Uterus (tissue), 2 donors: Measurements from ENCODE around the gene XK.

ENCODE experiments used
- POLR2A ChIP-seq, 2 donors: fragments of 450-650 bp; IDR thresholded peaks; one replicate each; pipeline ENCODE4 v1.6.1; 2016; ENCODE audit warnings: antibody characterized with exemption in 2 of 2, mild to moderate bottlenecking in 1 of 2, moderate library complexity in 1 of 2
- TF ChIP-seq, protein P1 (sequence below), 4 experiments: fragments of 200-600 bp in 2 of 4; fragments of 450-650 bp in 2 of 4; sonication (generic) in 2 of 4; IDR thresholded peaks; one replicate each; pipeline ENCODE4 v1.5.1; 2016 to 2019; ENCODE audit warnings: antibody characterized with exemption in 4 of 4, mild to moderate bottlenecking in 2 of 4, moderate library complexity in 1 of 4

DNA sequence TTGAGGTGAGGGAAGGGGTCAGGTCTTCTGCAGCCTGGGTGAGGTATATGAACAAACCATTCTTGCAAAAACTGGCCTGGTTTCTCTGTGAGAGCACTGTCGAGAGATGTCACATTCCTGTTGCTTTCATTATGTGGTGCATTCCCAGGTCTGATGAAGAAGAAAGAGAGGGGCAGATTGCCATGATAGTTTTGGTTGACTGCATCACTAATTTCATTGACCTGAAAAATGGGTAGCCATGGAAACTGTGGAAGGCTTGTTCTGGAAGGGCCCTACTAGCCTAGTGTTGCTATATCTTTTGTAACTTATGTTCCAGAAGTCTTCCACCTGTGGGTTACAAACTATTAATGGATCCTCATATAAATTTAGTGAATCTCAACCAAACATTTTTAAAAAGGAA, 61.4 kb downstream of the XK start:
- TF ChIP-seq, protein P1, sequence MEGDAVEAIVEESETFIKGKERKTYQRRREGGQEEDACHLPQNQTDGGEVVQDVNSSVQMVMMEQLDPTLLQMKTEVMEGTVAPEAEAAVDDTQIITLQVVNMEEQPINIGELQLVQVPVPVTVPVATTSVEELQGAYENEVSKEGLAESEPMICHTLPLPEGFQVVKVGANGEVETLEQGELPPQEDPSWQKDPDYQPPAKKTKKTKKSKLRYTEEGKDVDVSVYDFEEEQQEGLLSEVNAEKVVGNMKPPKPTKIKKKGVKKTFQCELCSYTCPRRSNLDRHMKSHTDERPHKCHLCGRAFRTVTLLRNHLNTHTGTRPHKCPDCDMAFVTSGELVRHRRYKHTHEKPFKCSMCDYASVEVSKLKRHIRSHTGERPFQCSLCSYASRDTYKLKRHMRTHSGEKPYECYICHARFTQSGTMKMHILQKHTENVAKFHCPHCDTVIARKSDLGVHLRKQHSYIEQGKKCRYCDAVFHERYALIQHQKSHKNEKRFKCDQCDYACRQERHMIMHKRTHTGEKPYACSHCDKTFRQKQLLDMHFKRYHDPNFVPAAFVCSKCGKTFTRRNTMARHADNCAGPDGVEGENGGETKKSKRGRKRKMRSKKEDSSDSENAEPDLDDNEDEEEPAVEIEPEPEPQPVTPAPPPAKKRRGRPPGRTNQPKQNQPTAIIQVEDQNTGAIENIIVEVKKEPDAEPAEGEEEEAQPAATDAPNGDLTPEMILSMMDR (IDR thresholded peaks at IDR 0.05) = no peak
- TF ChIP-seq POLR2A (IDR thresholded peaks at IDR 0.05) = no peak
